IPS-18a (cell line): ENCODE measurements around the gene MBTD1.

ENCODE experiments used
- H3K27ac ChIP-seq: one replicate; pipeline ENCODE4 v1.5.1; 2013; ENCODE audit warnings: low read length
- H3K27me3 ChIP-seq: one replicate; pipeline ENCODE4 v1.6.1; 2013; ENCODE audit warnings: mild to moderate bottlenecking, low read length; ENCODE audit not compliant: control insufficient read depth, insufficient read depth
- H3K36me3 ChIP-seq: one replicate; pipeline ENCODE4 v1.6.1; 2013; ENCODE audit warnings: low read depth, low read length; ENCODE audit not compliant: control insufficient read depth
- H3K4me1 ChIP-seq: one replicate; pipeline ENCODE4 v1.6.1; 2013; ENCODE audit warnings: low read depth, low read length; ENCODE audit not compliant: control insufficient read depth
- H3K4me3 ChIP-seq: one replicate; pipeline ENCODE4 v1.5.1; 2013; ENCODE audit warnings: low read length
- H3K9ac ChIP-seq: one replicate; pipeline ENCODE4 v1.6.1; 2013; ENCODE audit warnings: mild to moderate bottlenecking, low read length, moderate library complexity
- H3K9me3 ChIP-seq: one replicate; pipeline ENCODE4 v1.6.1; 2013; ENCODE audit warnings: low read depth, low read length; ENCODE audit not compliant: control insufficient read depth

MBTD1 gene

GRCh38 chr17:51217946-51218345 is 41.9 kb downstream of the MBTD1 start:
- Histone ChIP-seq H3K36me3 (peaks cover 86% of the 10 kb centered on the region), H3K9me3 (no peaks in the 10 kb centered on the region), H3K27me3 (no peaks in the 10 kb centered on the region), H3K9ac (no peak overlapping the region), H3K4me1 (no peaks in the 10 kb centered on the region), H3K27ac (no peak overlapping the region), H3K4me3 (no peak overlapping the region)

- Histone ChIP-seq H3K4me3 (no peak overlapping the region), H3K27ac (no peak overlapping the region), H3K27me3 (no peaks in the 10 kb centered on the region), H3K9ac (no peak overlapping the region), H3K4me1 (no peaks in the 10 kb centered on the region), H3K9me3 (no peaks in the 10 kb centered on the region), H3K36me3 (peaks cover 75% of the 10 kb centered on the region)
Observed at GRCh38 chr17:51214920-51215319, 44.9 kb downstream of the MBTD1 start.

GRCh38 chr17:51203838-51204237 is 56.0 kb downstream of the MBTD1 start:
- H3K36me3 ChIP-seq: peaks cover 87% of the 10 kb centered on the region

GRCh38 chr17:51200846-51201245 is 59.0 kb downstream of the MBTD1 start:
- H3K36me3 ChIP-seq: peaks cover 78% of the 10 kb centered on the region
- no peak overlapping the region for H3K9ac ChIP-seq
- no peaks in the 10 kb centered on the region for H3K9me3 ChIP-seq
- H3K27me3 ChIP-seq: no peaks in the 10 kb centered on the region
- no peak overlapping the region for H3K27ac ChIP-seq
- H3K4me3 ChIP-seq: no peak overlapping the region
- H3K4me1 ChIP-seq: no peaks in the 10 kb centered on the region

More at GRCh38 chr17:51203838-51204237, 56.0 kb downstream of the MBTD1 start:
- Histone ChIP-seq H3K9me3 (no peaks in the 10 kb centered on the region), H3K9ac (no peak overlapping the region), H3K27me3 (no peaks in the 10 kb centered on the region), H3K27ac (no peak overlapping the region), H3K4me3 (no peak overlapping the region), H3K4me1 (no peaks in the 10 kb centered on the region)

GRCh38 chr17:51200295-51200694 is 59.6 kb downstream of the MBTD1 start:
- no peak overlapping the region for H3K9ac ChIP-seq
- no peaks in the 10 kb centered on the region for H3K27me3 ChIP-seq
- no peak overlapping the region for H3K4me3 ChIP-seq
- peaks cover 77% of the 10 kb centered on the region for H3K36me3 ChIP-seq
- no peaks in the 10 kb centered on the region for H3K9me3 ChIP-seq
- H3K4me1 ChIP-seq: no peaks in the 10 kb centered on the region
- no peak overlapping the region for H3K27ac ChIP-seq

- no peak overlapping the region for H3K4me3 ChIP-seq
- H3K36me3 ChIP-seq: peaks cover 79% of the 10 kb centered on the region
- H3K4me1 ChIP-seq: no peaks in the 10 kb centered on the region
- no peaks in the 10 kb centered on the region for H3K27me3 ChIP-seq
- H3K27ac ChIP-seq: no peak overlapping the region
- no peak overlapping the region for H3K9ac ChIP-seq
- H3K9me3 ChIP-seq: no peaks in the 10 kb centered on the region
Observed at GRCh38 chr17:51197754-51198153, 62.1 kb downstream of the MBTD1 start.

- Histone ChIP-seq H3K9ac (no peak overlapping the region), H3K4me1 (no peaks in the 10 kb centered on the region), H3K4me3 (no peak overlapping the region), H3K27ac (no peak overlapping the region), H3K9me3 (no peaks in the 10 kb centered on the region), H3K27me3 (no peaks in the 10 kb centered on the region), H3K36me3 (peaks cover 71% of the 10 kb centered on the region)
Observed at GRCh38 chr17:51191895-51192294, 68.0 kb downstream of the MBTD1 start.

GRCh38 chr17:51189628-51190027 is 70.2 kb downstream of the MBTD1 start:
- no peaks in the 10 kb centered on the region for H3K9me3 ChIP-seq
- H3K27ac ChIP-seq: no peak overlapping the region
- H3K36me3 ChIP-seq: peaks cover 79% of the 10 kb centered on the region
- H3K27me3 ChIP-seq: no peaks in the 10 kb centered on the region
- no peak overlapping the region for H3K4me3 ChIP-seq
- H3K9ac ChIP-seq: no peak overlapping the region
- H3K4me1 ChIP-seq: no peaks in the 10 kb centered on the region

- Histone ChIP-seq H3K27me3 (no peaks in the 10 kb centered on the region), H3K4me3 (no peak overlapping the region), H3K9ac (no peak overlapping the region), H3K4me1 (no peaks in the 10 kb centered on the region), H3K36me3 (peaks cover 81% of the 10 kb centered on the region), H3K27ac (no peak overlapping the region), H3K9me3 (no peaks in the 10 kb centered on the region)
Observed at GRCh38 chr17:51189162-51189561, 70.7 kb downstream of the MBTD1 start.

GRCh38 chr17:51188271-51188833 is 71.5 kb downstream of the MBTD1 start:
- Histone ChIP-seq H3K4me1 (no peaks in the 10 kb centered on the region), H3K4me3 (no peak overlapping the region), H3K36me3 (peaks cover 81% of the 10 kb centered on the region), H3K27ac (no peak overlapping the region), H3K9me3 (no peaks in the 10 kb centered on the region), H3K9ac (no peak overlapping the region), H3K27me3 (no peaks in the 10 kb centered on the region)

GRCh38 chr17:51185763-51186332 is 74.0 kb downstream of the MBTD1 start:
- Histone ChIP-seq H3K9ac (no peak overlapping the region), H3K4me1 (no peaks in the 10 kb centered on the region), H3K36me3 (peaks cover 74% of the 10 kb centered on the region), H3K9me3 (no peaks in the 10 kb centered on the region), H3K27ac (no peak overlapping the region), H3K27me3 (no peaks in the 10 kb centered on the region), H3K4me3 (no peak overlapping the region)

- Histone ChIP-seq H3K27ac (no peak overlapping the region), H3K36me3 (peaks cover 69% of the 10 kb centered on the region), H3K27me3 (no peaks in the 10 kb centered on the region), H3K9ac (no peak overlapping the region), H3K4me1 (no peaks in the 10 kb centered on the region), H3K4me3 (no peak overlapping the region), H3K9me3 (no peaks in the 10 kb centered on the region)
Observed at GRCh38 chr17:51184124-51184523, 75.7 kb downstream of the MBTD1 start.
